GM19023 (cell line): ENCODE measurements around the gene SGIP1.

Experiments used
- ATAC-seq: cut with Tn5 transposase; IDR thresholded peaks from one replicate; pipeline ENCODE4 v1.9.1; 2021; ENCODE audit warnings: mild to moderate bottlenecking, moderate library complexity; ENCODE audit not compliant: unreplicated experiment

The SGIP1 gene

GRCh38 chr1:66676613-66677298, 142.8 kb downstream of the SGIP1 start:
- ATAC-seq = no peak

GRCh38 chr1:66678146-66678545, 144.2 kb downstream of the SGIP1 start:
- no peak for ATAC-seq

- no peak for ATAC-seq
Observed at GRCh38 chr1:66679140-66679539, 145.2 kb downstream of the SGIP1 start.

GRCh38 chr1:66681686-66682085, 147.7 kb downstream of the SGIP1 start:
- no peak for ATAC-seq

GRCh38 chr1:66682106-66682505, 148.2 kb downstream of the SGIP1 start:
- ATAC-seq = no peak

GRCh38 chr1:66684353-66684752, 150.4 kb downstream of the SGIP1 start:
- no peak for ATAC-seq

GRCh38 chr1:66685265-66685664, 151.3 kb downstream of the SGIP1 start:
- ATAC-seq = no peak

- ATAC-seq = no peak
Observed at GRCh38 chr1:66685670-66686069, 151.7 kb downstream of the SGIP1 start.

- ATAC-seq = no peak
Observed at GRCh38 chr1:66686406-66686805, 152.5 kb downstream of the SGIP1 start.

GRCh38 chr1:66687358-66687757, 153.4 kb downstream of the SGIP1 start:
- ATAC-seq = no peak

GRCh38 chr1:66690666-66691381, 156.9 kb downstream of the SGIP1 start:
- no peak for ATAC-seq

GRCh38 chr1:66692681-66693080, 158.7 kb downstream of the SGIP1 start:
- ATAC-seq = no peak

- ATAC-seq = no peak
Observed at GRCh38 chr1:66693856-66694255, 159.9 kb downstream of the SGIP1 start.

- ATAC-seq = no peak
Observed at GRCh38 chr1:66695116-66695515, 161.2 kb downstream of the SGIP1 start.

- no peak for ATAC-seq
Observed at GRCh38 chr1:66696771-66697170, 162.8 kb downstream of the SGIP1 start.

- no peak for ATAC-seq
Observed at GRCh38 chr1:66699213-66699612, 165.3 kb downstream of the SGIP1 start.

GRCh38 chr1:66704177-66704875, 170.4 kb downstream of the SGIP1 start:
- ATAC-seq = no peak

- no peak for ATAC-seq
Observed at GRCh38 chr1:66705110-66705509, 171.2 kb downstream of the SGIP1 start.

- ATAC-seq = no peak
Observed at GRCh38 chr1:66711420-66711819, 177.5 kb downstream of the SGIP1 start.

GRCh38 chr1:66712839-66713238, 178.9 kb downstream of the SGIP1 start:
- no peak for ATAC-seq

- no peak for ATAC-seq
Observed at GRCh38 chr1:66723985-66724384, 190.0 kb downstream of the SGIP1 start.
